GM12878 (cell line): Measurements from ENCODE around the gene NAE1. TPM values are rescaled to one million over a fixed set of nuclear protein-coding genes. Genes with fewer than 3 reads are reported as not detected.
A peak's percentile ranks its signal among the peaks of the same experiment; 100 is the strongest.

Source experiments
- EGR1 ChIP-seq, 2 experiments: IDR thresholded peaks; 1 replicate in 1 of 2; 2 replicates in 1 of 2; pipeline ENCODE4 v1.6.1; 2011 to 2012; ENCODE audit warnings: low read depth in 2 of 2, low read length in 2 of 2, borderline replicate concordance in 1 of 2, mild to moderate bottlenecking in 1 of 2, moderate library complexity in 1 of 2
- EP300 ChIP-seq, 2 experiments: fragments of 150-350 bp in 1 of 2; IDR thresholded peaks; 2 replicates each; pipeline ENCODE4 v1.6.1; 2011 to 2012; ENCODE audit warnings: low read depth in 2 of 2, low read length in 2 of 2, borderline replicate concordance in 1 of 2, improper control_type of control experiment in 1 of 2, inconsistent platforms in 1 of 2; ENCODE audit not compliant: control insufficient read depth in 1 of 2
- IKZF1 ChIP-seq: fragments of 450-650 bp; conservative IDR thresholded peaks from 2 replicates; pipeline ENCODE4 v1.6.1; 2017; ENCODE audit warnings: antibody characterized with exemption, mild to moderate bottlenecking
- IRF4 ChIP-seq: IDR thresholded peaks from 2 replicates; pipeline ENCODE4 v1.6.1; 2011; ENCODE audit warnings: low read depth, low read length
- JUNB ChIP-seq: IDR thresholded peaks from 2 replicates; pipeline ENCODE4 v1.6.1; 2016; ENCODE audit warnings: antibody characterized with exemption, mild to moderate bottlenecking
- MEF2B ChIP-seq: fragments of 450-650 bp; IDR thresholded peaks from 2 replicates; pipeline ENCODE4 v1.6.1; 2018; ENCODE audit warnings: mild to moderate bottlenecking, moderate library complexity; ENCODE audit not compliant: partially characterized antibody, poor library complexity, severe bottlenecking
- MYC ChIP-seq: IDR thresholded peaks from 2 replicates; pipeline ENCODE4 v1.6.1; 2011; ENCODE audit warnings: mild to moderate bottlenecking, low read length, moderate library complexity, inconsistent platforms; ENCODE audit not compliant: insufficient read depth, insufficient replicate concordance, insufficient read length, severe bottlenecking
- NR2C2 ChIP-seq: IDR thresholded peaks from 2 replicates; pipeline ENCODE4 v1.6.1; 2011; ENCODE audit warnings: borderline replicate concordance, low read depth; ENCODE audit not compliant: control insufficient read depth, insufficient read length
- PAX5 ChIP-seq: IDR thresholded peaks from 2 replicates; pipeline ENCODE4 v1.6.1; 2011; ENCODE audit warnings: low read depth, low read length, borderline replicate concordance
- RAD51 ChIP-seq: fragments of 450-650 bp; IDR thresholded peaks from 2 replicates; pipeline ENCODE4 v1.6.1; 2016; ENCODE audit warnings: moderate library complexity, mild to moderate bottlenecking, inconsistent platforms
- RB1 ChIP-seq: fragments of 450-650 bp; formaldehyde crosslinking; IDR thresholded peaks from 2 replicates; pipeline ENCODE4 v1.6.1; 2017; ENCODE audit warnings: mild to moderate bottlenecking, borderline replicate concordance
- STAT1 ChIP-seq: fragments of 450-650 bp; conservative IDR thresholded peaks from 2 replicates; pipeline ENCODE4 v1.6.1; 2014; ENCODE audit warnings: antibody characterized with exemption, mild to moderate bottlenecking
- YBX1 ChIP-seq: fragments of 450-650 bp; IDR thresholded peaks from 2 replicates; pipeline ENCODE4 v1.6.1; 2016; ENCODE audit warnings: antibody characterized with exemption
- polyA plus RNA-seq, 11 experiments: library from polyadenylated mRNA; depleted of rRNA in 4 of 11; unstranded in 6 of 11; stranded (reverse) in 5 of 11; fragments of >200 nt; fragmentation: Nextera tagmentation in 4 of 11; fragmentation: Illumina TruSeq in 1 of 11; extraction: Ambion mirVana in 4 of 11; extraction: Trizol in 1 of 11; gene quantifications; 1 replicate in 1 of 11; 2 replicates in 10 of 11; pipeline versions ENCODE4 v1.2.1 to v1.2.3, GENCODE V29; 2011 to 2016; ENCODE audit warnings: inconsistent platforms in 2 of 11, missing spikeins in 2 of 11, low read depth in 1 of 11
- total RNA-seq, 4 experiments: library from RNA; depleted of rRNA in 3 of 4; stranded (reverse); fragments of >200 nt in 3 of 4; fragmentation: Illumina TruSeq in 1 of 4; extraction: Trizol in 1 of 4; gene quantifications; 2 replicates each; pipeline versions ENCODE4 v1.2.1 to v1.2.3, GENCODE V29; 2013 to 2021
- TF ChIP-seq, protein P1 (sequence below): fragments of 450-650 bp; IDR thresholded peaks from 2 replicates; pipeline ENCODE4 v1.6.1; 2017; ENCODE audit warnings: mild to moderate bottlenecking, moderate library complexity
- TF ChIP-seq, protein P2 (sequence below): IDR thresholded peaks from 2 replicates; pipeline ENCODE4 v1.6.1; 2011; ENCODE audit warnings: low read depth, mild to moderate bottlenecking, low read length, moderate library complexity, borderline replicate concordance; ENCODE audit errors: extremely low read depth
- TF ChIP-seq, protein P3 (sequence below): IDR thresholded peaks from 2 replicates; pipeline ENCODE4 v1.6.1; 2012; ENCODE audit warnings: low read depth, low read length, improper control_type of control experiment
- TF ChIP-seq, protein P4 (sequence below): fragments of 450-650 bp; IDR thresholded peaks from 2 replicates; pipeline ENCODE4 v1.6.1; 2016; ENCODE audit warnings: mild to moderate bottlenecking
- TF ChIP-seq, protein P5 (sequence below), 3 experiments: IDR thresholded peaks in 2 of 3; conservative IDR thresholded peaks in 1 of 3; 2 replicates each; pipeline ENCODE4 v1.5.1; 2011; ENCODE audit warnings: low read depth in 3 of 3, low read length in 3 of 3, mild to moderate bottlenecking in 3 of 3, control low read depth in 2 of 3, moderate library complexity in 2 of 3, inconsistent platforms in 1 of 3, mixed read lengths in 1 of 3; ENCODE audit not compliant: control insufficient read depth in 2 of 3, insufficient read depth in 1 of 3; ENCODE audit errors: extremely low read depth in 1 of 3

NAE1 gene
- total and polyA plus RNA-seq, 10 of the 15 experiments (the other 5 are each of a cell fraction or from before 2014, with no cell fraction given): 58.7 to 106 (median 78.7) TPM

DNA sequence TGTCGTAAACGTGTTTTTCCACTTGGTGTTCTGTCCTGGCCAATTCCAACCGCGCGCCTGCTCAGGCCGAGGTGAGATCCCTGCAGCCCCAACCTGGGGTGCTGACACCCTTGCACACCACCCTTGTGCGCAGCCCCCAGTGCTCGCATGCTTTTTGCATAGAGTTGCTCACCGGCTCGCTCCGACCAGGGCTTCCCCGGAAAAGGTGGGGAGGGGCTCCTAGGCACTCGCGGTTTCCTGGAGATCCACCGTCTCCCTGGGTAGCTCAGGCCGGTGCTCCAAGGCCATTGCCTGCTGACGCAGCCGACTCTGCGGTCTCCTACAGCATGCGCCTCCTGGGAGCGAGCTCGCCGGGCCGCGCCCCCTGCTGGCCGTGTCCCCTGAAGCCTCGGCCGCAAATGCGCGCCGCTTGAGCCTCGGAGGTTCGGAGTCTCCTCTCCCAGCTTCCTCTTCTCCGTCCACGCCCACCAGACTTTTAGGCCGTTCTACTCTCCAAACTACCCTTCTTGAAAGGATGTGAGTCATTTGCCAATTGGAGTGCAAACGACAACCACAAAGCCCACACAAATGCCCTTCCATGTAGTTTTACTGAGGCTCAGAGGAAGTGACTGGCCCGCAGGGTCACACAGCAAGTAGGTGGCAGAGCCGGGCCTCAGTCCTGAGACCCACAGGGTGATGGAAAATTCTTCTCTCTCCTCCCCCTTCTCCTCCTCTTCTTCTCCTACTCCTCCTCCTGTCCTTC lies 42.3 kb upstream of the NAE1 start (continued):
- TF ChIP-seq, protein P1, sequence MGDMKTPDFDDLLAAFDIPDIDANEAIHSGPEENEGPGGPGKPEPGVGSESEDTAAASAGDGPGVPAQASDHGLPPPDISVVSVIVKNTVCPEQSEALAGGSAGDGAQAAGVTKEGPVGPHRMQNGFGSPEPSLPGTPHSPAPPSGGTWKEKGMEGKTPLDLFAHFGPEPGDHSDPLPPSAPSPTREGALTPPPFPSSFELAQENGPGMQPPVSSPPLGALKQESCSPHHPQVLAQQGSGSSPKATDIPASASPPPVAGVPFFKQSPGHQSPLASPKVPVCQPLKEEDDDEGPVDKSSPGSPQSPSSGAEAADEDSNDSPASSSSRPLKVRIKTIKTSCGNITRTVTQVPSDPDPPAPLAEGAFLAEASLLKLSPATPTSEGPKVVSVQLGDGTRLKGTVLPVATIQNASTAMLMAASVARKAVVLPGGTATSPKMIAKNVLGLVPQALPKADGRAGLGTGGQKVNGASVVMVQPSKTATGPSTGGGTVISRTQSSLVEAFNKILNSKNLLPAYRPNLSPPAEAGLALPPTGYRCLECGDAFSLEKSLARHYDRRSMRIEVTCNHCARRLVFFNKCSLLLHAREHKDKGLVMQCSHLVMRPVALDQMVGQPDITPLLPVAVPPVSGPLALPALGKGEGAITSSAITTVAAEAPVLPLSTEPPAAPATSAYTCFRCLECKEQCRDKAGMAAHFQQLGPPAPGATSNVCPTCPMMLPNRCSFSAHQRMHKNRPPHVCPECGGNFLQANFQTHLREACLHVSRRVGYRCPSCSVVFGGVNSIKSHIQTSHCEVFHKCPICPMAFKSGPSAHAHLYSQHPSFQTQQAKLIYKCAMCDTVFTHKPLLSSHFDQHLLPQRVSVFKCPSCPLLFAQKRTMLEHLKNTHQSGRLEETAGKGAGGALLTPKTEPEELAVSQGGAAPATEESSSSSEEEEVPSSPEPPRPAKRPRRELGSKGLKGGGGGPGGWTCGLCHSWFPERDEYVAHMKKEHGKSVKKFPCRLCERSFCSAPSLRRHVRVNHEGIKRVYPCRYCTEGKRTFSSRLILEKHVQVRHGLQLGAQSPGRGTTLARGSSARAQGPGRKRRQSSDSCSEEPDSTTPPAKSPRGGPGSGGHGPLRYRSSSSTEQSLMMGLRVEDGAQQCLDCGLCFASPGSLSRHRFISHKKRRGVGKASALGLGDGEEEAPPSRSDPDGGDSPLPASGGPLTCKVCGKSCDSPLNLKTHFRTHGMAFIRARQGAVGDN: peak; percentile 60
- TF ChIP-seq NR2C2: no peak
- no peak for TF ChIP-seq STAT1
- TF ChIP-seq, protein P2, sequence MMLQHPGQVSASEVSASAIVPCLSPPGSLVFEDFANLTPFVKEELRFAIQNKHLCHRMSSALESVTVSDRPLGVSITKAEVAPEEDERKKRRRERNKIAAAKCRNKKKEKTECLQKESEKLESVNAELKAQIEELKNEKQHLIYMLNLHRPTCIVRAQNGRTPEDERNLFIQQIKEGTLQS: no peak
- TF ChIP-seq PAX5: 0 out of 2 replicates have a peak, but pooled peaks have one; percentile 48
- TF ChIP-seq IRF4: peak; percentile 66
- peak; percentile 94 for TF ChIP-seq IKZF1
- TF ChIP-seq MYC: peak; percentile 37
- peak; percentile 88 for TF ChIP-seq RB1
- TF ChIP-seq, protein P3, sequence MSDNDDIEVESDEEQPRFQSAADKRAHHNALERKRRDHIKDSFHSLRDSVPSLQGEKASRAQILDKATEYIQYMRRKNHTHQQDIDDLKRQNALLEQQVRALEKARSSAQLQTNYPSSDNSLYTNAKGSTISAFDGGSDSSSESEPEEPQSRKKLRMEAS: peak; percentile 62; the same call in 1 of the 2 replicates
- TF ChIP-seq, protein P4, sequence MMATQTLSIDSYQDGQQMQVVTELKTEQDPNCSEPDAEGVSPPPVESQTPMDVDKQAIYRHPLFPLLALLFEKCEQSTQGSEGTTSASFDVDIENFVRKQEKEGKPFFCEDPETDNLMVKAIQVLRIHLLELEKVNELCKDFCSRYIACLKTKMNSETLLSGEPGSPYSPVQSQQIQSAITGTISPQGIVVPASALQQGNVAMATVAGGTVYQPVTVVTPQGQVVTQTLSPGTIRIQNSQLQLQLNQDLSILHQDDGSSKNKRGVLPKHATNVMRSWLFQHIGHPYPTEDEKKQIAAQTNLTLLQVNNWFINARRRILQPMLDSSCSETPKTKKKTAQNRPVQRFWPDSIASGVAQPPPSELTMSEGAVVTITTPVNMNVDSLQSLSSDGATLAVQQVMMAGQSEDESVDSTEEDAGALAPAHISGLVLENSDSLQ: no peak
- TF ChIP-seq MEF2B: peak; percentile 62
- TF ChIP-seq JUNB: peak; percentile 32; the same call in 1 of the 2 replicates
- TF ChIP-seq EP300 (IDR thresholded peaks at IDR 0.05; ENCODE audit: borderline replicate concordance in 1 of 2, control insufficient read depth in 1 of 2, low read depth in 2 of 2, low read length in 2 of 2): peak in 1 of 2 experiments; percentile 46; a peak in 1 of 4 replicates
- TF ChIP-seq, protein P5, sequence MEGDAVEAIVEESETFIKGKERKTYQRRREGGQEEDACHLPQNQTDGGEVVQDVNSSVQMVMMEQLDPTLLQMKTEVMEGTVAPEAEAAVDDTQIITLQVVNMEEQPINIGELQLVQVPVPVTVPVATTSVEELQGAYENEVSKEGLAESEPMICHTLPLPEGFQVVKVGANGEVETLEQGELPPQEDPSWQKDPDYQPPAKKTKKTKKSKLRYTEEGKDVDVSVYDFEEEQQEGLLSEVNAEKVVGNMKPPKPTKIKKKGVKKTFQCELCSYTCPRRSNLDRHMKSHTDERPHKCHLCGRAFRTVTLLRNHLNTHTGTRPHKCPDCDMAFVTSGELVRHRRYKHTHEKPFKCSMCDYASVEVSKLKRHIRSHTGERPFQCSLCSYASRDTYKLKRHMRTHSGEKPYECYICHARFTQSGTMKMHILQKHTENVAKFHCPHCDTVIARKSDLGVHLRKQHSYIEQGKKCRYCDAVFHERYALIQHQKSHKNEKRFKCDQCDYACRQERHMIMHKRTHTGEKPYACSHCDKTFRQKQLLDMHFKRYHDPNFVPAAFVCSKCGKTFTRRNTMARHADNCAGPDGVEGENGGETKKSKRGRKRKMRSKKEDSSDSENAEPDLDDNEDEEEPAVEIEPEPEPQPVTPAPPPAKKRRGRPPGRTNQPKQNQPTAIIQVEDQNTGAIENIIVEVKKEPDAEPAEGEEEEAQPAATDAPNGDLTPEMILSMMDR (IDR thresholded peaks at IDR 0.05 in 2 of 3, conservative IDR thresholded peaks at IDR 0.05 in 1 of 3; ENCODE audit: control insufficient read depth in 2 of 3, extremely low read depth in 1 of 3, insufficient read depth in 1 of 3, low read depth in 3 of 3, low read length in 3 of 3): peak; percentile 91 to 96 (median 93)
- no peak for TF ChIP-seq RAD51
- TF ChIP-seq YBX1: no peak
- peak in 1 of 2 experiments; percentile 60; a peak in 2 of 3 replicates for TF ChIP-seq EGR1 (IDR thresholded peaks at IDR 0.05; ENCODE audit: borderline replicate concordance in 1 of 2, low read depth in 2 of 2, low read length in 2 of 2)
